ENCODE data around the gene AGAP1. TPM values are rescaled to one million over a fixed set of nuclear protein-coding genes. Genes with fewer than 3 reads are reported as not detected.

AGAP1 gene
- total RNA-seq, 1 donor from 2014 or later: 46.3 TPM

DNA sequence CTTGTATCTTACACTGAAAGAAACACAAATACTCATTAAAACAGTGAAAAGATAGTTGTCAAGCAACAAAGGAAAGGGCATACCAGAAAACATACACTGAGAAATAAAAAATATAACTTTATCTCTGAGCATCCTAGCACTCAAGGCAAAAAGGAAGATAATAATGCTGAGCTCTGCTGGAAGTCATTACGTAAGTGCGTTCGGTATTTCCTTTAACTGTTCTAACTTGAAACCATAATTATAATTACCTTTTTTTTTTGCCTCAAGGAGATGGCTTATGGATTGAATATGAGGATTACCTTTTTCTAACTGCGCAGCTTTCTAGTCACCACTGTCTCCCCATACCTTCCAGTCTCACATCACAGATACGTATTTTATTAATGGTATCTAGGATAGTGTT, 366.3 kb downstream of the AGAP1 start:
- peak overlapping the region; percentile 50 for H3K27ac Mint-ChIP-seq
- peaks cover 8% of the 10 kb centered on the region for H3K36me3 Mint-ChIP-seq
- H3K4me3 Mint-ChIP-seq: peak overlapping the region; percentile 55
- H3K4me1 Mint-ChIP-seq (ENCODE audit: unreplicated experiment): peaks cover 52% of the 10 kb centered on the region
- TF ChIP-seq, protein P1, sequence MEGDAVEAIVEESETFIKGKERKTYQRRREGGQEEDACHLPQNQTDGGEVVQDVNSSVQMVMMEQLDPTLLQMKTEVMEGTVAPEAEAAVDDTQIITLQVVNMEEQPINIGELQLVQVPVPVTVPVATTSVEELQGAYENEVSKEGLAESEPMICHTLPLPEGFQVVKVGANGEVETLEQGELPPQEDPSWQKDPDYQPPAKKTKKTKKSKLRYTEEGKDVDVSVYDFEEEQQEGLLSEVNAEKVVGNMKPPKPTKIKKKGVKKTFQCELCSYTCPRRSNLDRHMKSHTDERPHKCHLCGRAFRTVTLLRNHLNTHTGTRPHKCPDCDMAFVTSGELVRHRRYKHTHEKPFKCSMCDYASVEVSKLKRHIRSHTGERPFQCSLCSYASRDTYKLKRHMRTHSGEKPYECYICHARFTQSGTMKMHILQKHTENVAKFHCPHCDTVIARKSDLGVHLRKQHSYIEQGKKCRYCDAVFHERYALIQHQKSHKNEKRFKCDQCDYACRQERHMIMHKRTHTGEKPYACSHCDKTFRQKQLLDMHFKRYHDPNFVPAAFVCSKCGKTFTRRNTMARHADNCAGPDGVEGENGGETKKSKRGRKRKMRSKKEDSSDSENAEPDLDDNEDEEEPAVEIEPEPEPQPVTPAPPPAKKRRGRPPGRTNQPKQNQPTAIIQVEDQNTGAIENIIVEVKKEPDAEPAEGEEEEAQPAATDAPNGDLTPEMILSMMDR (conservative IDR thresholded peaks at IDR 0.05): no peak
- no peaks in the 10 kb centered on the region for H3K9me3 Mint-ChIP-seq
- DNase-seq (ENCODE audit: extremely low spot score, unreplicated experiment): no peak
- peaks cover 12% of the 10 kb centered on the region for H3K27me3 Mint-ChIP-seq

DNA sequence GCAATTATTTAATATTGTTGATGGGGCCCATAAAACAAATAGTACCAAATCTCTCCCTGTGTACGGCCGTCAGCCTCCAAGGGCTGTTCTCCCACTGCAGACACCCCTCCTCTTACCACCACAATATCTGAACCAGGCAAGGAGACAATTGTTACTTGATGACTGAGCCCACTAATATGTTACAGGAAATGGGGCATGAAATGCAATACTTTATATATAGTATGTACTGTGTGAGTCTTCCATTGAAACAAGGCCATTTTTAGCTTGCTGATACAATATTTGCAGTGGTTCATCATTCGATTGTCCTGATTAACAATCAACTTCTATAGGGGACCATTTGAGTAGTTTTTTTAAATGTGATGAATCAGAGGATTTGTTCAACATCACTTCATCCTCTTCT, 367.0 kb downstream of the AGAP1 start:
- no peak overlapping the region for H3K4me3 Mint-ChIP-seq
- DNase-seq (ENCODE audit: extremely low spot score, unreplicated experiment): no peak
- TF ChIP-seq, protein P1 (conservative IDR thresholded peaks at IDR 0.05): no peak
- no peaks in the 10 kb centered on the region for H3K9me3 Mint-ChIP-seq
- H3K4me1 Mint-ChIP-seq (ENCODE audit: unreplicated experiment): peaks cover 53% of the 10 kb centered on the region
- H3K36me3 Mint-ChIP-seq: peaks cover 8% of the 10 kb centered on the region
- peaks cover 12% of the 10 kb centered on the region for H3K27me3 Mint-ChIP-seq
- no peak overlapping the region for H3K27ac Mint-ChIP-seq

DNA sequence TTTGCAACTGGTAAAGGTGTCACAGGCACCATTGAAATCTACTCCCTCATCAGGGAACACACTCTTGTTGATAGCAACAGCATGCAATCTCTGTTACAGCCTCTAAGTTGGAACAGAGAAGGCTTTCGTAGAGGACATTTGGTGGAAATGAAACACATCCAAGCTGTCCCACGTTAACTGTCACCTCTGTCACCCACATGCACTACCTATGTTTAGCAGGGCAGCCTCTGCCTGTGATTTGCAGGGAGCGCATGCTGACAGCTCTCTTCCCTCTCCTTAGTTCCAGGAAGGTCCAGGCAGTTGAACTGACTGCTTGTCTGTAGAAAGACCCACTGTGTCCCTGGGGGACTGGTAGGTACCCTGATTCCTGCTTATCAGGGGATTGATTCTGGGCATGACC, 367.5 kb downstream of the AGAP1 start:
- no peak overlapping the region for H3K27ac Mint-ChIP-seq
- TF ChIP-seq, protein P1 (conservative IDR thresholded peaks at IDR 0.05): no peak
- H3K4me1 Mint-ChIP-seq (ENCODE audit: unreplicated experiment): peaks cover 53% of the 10 kb centered on the region
- DNase-seq (ENCODE audit: extremely low spot score, unreplicated experiment): no peak
- peaks cover 8% of the 10 kb centered on the region for H3K36me3 Mint-ChIP-seq
- no peaks in the 10 kb centered on the region for H3K9me3 Mint-ChIP-seq
- peaks cover 12% of the 10 kb centered on the region for H3K27me3 Mint-ChIP-seq
- no peak overlapping the region for H3K4me3 Mint-ChIP-seq

DNA sequence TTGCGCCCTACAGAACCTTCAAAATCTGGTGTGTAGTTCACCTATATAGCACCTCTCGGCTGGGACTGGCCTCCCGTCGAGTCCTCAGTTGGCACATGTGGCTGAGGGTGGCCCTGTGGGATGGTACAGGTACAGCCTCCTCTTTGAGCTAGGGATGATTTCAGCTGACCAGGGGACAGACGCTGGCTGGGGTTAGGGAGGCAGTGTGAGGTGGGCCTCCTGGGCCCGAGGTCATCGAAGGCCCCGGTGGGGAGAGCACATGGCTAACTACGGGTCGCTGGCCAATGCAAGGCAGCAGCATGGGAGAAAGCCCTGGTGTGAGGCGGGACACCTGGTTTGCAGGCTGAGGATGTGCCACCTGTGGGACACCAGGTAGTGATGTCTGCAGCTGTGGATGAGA, 369.6 kb downstream of the AGAP1 start:
- Mint-ChIP-seq H3K9me3 (no peaks in the 10 kb centered on the region), H3K27me3 (peaks cover 10% of the 10 kb centered on the region), H3K27ac (no peak overlapping the region), H3K36me3 (peaks cover 14% of the 10 kb centered on the region), H3K4me3 (no peak overlapping the region), H3K4me1 (ENCODE audit: unreplicated experiment) (peaks cover 48% of the 10 kb centered on the region)
- DNase-seq (ENCODE audit: extremely low spot score, unreplicated experiment): no peak
- TF ChIP-seq, protein P1 (conservative IDR thresholded peaks at IDR 0.05): no peak

DNA sequence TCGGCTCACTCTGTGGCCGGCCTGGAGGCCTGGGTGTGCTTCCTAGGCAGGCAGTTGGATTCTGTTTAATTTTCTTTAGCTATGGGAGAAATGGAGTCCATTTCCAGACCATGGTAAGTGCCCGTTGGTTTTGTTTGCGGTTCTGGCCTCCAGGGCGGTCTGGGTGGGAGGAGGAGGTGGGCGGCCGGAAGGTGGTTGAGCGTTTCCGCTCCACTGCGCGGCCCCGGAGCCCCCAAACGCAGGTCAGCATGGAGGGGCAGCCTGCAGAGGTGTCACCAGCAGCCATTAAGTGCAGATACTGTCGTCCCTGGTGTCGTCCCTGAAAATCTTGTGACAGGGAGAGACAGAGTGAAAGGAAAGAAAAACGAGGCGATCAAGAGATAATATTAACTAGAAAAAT, 370.5 kb downstream of the AGAP1 start:
- no peaks in the 10 kb centered on the region for H3K9me3 Mint-ChIP-seq
- peaks cover 19% of the 10 kb centered on the region for H3K36me3 Mint-ChIP-seq
- H3K4me3 Mint-ChIP-seq: peak overlapping the region; percentile 23
- no peak for DNase-seq (ENCODE audit: extremely low spot score, unreplicated experiment)
- peaks cover 10% of the 10 kb centered on the region for H3K27me3 Mint-ChIP-seq
- H3K27ac Mint-ChIP-seq: no peak overlapping the region
- H3K4me1 Mint-ChIP-seq (ENCODE audit: unreplicated experiment): peaks cover 45% of the 10 kb centered on the region
- TF ChIP-seq, protein P1 (conservative IDR thresholded peaks at IDR 0.05): no peak

Data from type B pancreatic cell (in vitro differentiated cells).